Peyer's patch (tissue), 4 donors: ENCODE results near the gene ACIN1.

Experiments used
- POLR2A ChIP-seq, 2 donors: fragments of 450-650 bp; IDR thresholded peaks; one replicate each; pipeline ENCODE4 v1.5.1; 2017; ENCODE audit warnings: antibody characterized with exemption in 2 of 2, mild to moderate bottlenecking in 2 of 2, moderate library complexity in 2 of 2
- TF ChIP-seq, protein P1 (sequence below), 6 experiments: fragments of 450-650 bp in 4 of 6; fragments of 200-600 bp in 2 of 6; sonication (generic) in 1 of 6; IDR thresholded peaks; one replicate each; pipeline ENCODE4 v1.5.1; 2017 to 2019; ENCODE audit warnings: antibody characterized with exemption in 6 of 6, mild to moderate bottlenecking in 3 of 6, moderate library complexity in 1 of 6

- TF ChIP-seq, protein P1, sequence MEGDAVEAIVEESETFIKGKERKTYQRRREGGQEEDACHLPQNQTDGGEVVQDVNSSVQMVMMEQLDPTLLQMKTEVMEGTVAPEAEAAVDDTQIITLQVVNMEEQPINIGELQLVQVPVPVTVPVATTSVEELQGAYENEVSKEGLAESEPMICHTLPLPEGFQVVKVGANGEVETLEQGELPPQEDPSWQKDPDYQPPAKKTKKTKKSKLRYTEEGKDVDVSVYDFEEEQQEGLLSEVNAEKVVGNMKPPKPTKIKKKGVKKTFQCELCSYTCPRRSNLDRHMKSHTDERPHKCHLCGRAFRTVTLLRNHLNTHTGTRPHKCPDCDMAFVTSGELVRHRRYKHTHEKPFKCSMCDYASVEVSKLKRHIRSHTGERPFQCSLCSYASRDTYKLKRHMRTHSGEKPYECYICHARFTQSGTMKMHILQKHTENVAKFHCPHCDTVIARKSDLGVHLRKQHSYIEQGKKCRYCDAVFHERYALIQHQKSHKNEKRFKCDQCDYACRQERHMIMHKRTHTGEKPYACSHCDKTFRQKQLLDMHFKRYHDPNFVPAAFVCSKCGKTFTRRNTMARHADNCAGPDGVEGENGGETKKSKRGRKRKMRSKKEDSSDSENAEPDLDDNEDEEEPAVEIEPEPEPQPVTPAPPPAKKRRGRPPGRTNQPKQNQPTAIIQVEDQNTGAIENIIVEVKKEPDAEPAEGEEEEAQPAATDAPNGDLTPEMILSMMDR (IDR thresholded peaks at IDR 0.05): no peak
- TF ChIP-seq POLR2A (IDR thresholded peaks at IDR 0.05): no peak
These were observed 39.3 kb downstream of the ACIN1 start for GRCh38 chr14:23055621-23056144.
